Thoracic aorta (tissue), 2 donors: ENCODE data around the gene HINT3. TPM values are rescaled to one million over a fixed set of nuclear protein-coding genes. Genes with fewer than 3 reads are reported as not detected.

ENCODE experiments used
- ATAC-seq: fragments of 150-250 bp; one replicate; pipeline ENCODE4 v1.8.0; 2017; ENCODE audit warnings: low read depth; ENCODE audit not compliant: insufficient number of reproducible peaks, low FRiP score
- DNase-seq: peaks from one replicate; pipeline ENCODE4 v3.0.0-alpha.2; 2020; ENCODE audit warnings: low spot score
- H3K27ac ChIP-seq, 2 donors: fragments of 200-600 bp; sonication (generic); 1 replicate in 1 of 2; 2 replicates in 1 of 2; pipeline ENCODE4 v1.5.1; 2016; ENCODE audit warnings: mild to moderate bottlenecking in 2 of 2, moderate library complexity in 2 of 2
- H3K27me3 ChIP-seq: fragments of 200-600 bp; sonication (generic); replicated peaks from 2 replicates; pipeline ENCODE4 v1.6.0; 2016; ENCODE audit warnings: mild to moderate bottlenecking; ENCODE audit not compliant: insufficient read depth
- H3K36me3 ChIP-seq: fragments of 200-600 bp; sonication (generic); one replicate; pipeline ENCODE4 v1.5.1; 2016
- H3K4me1 ChIP-seq, 2 donors: fragments of 200-600 bp; sonication (generic); 1 replicate in 1 of 2; 2 replicates in 1 of 2; pipeline versions ENCODE4 v1.5.1 to v1.6.0; 2016; ENCODE audit warnings: low read depth in 2 of 2, mild to moderate bottlenecking in 1 of 2; ENCODE audit not compliant: control insufficient read depth in 1 of 2
- H3K4me3 ChIP-seq: fragments of 200-600 bp; sonication (generic); 2 replicates; pipeline ENCODE4 v1.5.1; 2016; ENCODE audit warnings: mild to moderate bottlenecking
- H3K9me3 ChIP-seq: fragments of 200-600 bp; sonication (generic); 2 replicates; pipeline ENCODE4 v1.5.1; 2016
- CTCF ChIP-seq: fragments of 200-600 bp; sonication (generic); IDR thresholded peaks from one replicate; pipeline ENCODE4 v1.5.1; 2019; ENCODE audit warnings: antibody characterized with exemption
- total RNA-seq, 2 donors: library from RNA; depleted of rRNA; stranded (reverse); fragments of >200 nt; gene quantifications; one replicate each; pipeline versions ENCODE4 v1.1.0 to v1.2.3, GENCODE V29; 2016

Gene HINT3
- total RNA-seq, 2 donors from 2014 or later, result 18.4 to 23.1 TPM

DNA sequence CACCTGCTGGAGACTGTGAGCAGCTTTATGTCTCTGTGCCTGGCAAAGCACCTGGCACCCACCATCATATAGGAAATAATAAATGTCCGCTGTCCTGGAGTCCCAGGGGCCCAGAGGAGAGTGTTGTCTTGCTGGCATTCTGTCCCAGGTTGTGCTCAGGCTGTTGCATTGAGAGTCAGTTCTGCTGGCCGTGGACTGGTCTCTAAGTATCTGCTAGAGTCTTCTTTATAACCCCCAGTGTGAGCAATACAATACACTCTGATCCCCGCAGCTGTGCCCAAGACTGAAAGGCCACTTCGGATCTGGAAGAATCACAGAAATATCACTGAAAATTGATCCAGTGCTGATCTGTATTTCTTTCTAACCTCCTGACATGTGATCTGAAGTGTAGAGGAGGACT, 38.3 kb upstream of the HINT3 start:
- no peaks in the 10 kb centered on the region for H3K9me3 ChIP-seq
- H3K4me1 ChIP-seq, result peaks cover 3 to 4% of the 10 kb centered on the region in 2 donors
- no peak overlapping the region for H3K4me3 ChIP-seq
- DNase-seq, result no peak
- peak overlapping the region; percentile 62 to 66 for H3K27ac ChIP-seq
- ATAC-seq, result no peak
- no peaks in the 10 kb centered on the region for H3K27me3 ChIP-seq
- peaks cover 23% of the 10 kb centered on the region for H3K36me3 ChIP-seq
- no peak for TF ChIP-seq CTCF

GRCh38 chr6:125918681-125919566, 37.6 kb upstream of the HINT3 start:
- Histone ChIP-seq H3K36me3 (peaks cover 28% of the 10 kb centered on the region), H3K4me1 (peaks cover 3 to 4% of the 10 kb centered on the region in 2 donors), H3K9me3 (no peaks in the 10 kb centered on the region), H3K27ac (peak overlapping the region; percentile 62 to 66), H3K4me3 (peak overlapping the region; percentile 61), H3K27me3 (no peaks in the 10 kb centered on the region)
- ATAC-seq (peak; percentile 66), DNase-seq (no peak)
- TF ChIP-seq CTCF, result no peak

DNA sequence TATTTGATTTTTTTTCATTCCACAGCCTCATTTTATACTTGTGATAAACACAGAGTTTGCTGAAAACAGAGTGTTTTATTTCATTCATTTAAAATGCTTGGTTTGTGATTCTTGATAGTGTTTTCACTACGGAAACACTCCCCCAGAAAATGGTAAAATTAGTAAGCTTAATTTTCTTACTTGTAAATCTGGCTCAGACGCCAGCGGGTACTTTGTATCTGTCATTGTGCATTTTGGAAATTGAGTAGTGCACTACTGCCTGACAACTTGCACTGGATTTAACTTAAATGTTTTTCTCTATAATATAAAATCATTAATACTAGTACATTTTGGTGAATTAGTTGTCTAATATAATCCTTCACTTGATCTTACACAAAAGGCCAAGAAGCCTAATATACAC, 37.0 kb upstream of the HINT3 start:
- Histone ChIP-seq H3K4me3 (peak overlapping the region; percentile 61), H3K9me3 (no peaks in the 10 kb centered on the region), H3K27me3 (no peaks in the 10 kb centered on the region), H3K27ac (peak overlapping the region in 1 of 2 donors; percentile 62), H3K4me1 (peaks cover 3 to 4% of the 10 kb centered on the region in 2 donors), H3K36me3 (peaks cover 28% of the 10 kb centered on the region)
- DNase-seq, result no peak
- TF ChIP-seq CTCF, result no peak
- ATAC-seq, result no peak

DNA sequence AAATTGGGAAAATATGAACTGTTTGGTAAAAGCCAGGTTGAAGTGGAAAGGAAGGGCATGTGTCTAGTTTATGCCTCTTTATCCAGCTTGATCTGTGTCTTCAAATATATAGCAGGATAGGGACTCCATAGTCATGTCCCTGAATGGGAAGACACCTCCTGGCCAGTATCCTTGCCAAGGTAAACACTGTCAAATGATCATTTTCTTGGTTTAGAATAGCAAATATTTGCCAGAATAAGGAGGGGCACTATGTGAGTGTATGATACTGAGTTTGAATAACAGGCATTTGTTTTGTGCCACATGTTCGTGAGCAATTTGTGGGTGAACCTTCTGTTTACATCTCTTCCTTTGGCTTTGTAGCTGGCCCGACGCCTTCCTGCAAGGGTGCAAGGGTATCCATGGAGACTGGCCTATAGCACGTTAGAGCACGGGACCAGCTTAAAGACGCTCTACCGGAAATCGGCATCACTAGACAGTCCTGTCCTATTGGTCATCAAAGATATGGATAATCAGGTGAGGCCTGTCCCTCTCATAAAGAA, 34.2 kb upstream of the HINT3 start:
- Histone ChIP-seq H3K36me3 (peaks cover 28% of the 10 kb centered on the region), H3K9me3 (no peaks in the 10 kb centered on the region), H3K27ac (no peak overlapping the region), H3K27me3 (no peaks in the 10 kb centered on the region), H3K4me3 (no peak overlapping the region), H3K4me1 (peaks cover 3 to 4% of the 10 kb centered on the region in 2 donors)
- ATAC-seq, result no peak
- no peak for DNase-seq
- TF ChIP-seq CTCF, result no peak

DNA sequence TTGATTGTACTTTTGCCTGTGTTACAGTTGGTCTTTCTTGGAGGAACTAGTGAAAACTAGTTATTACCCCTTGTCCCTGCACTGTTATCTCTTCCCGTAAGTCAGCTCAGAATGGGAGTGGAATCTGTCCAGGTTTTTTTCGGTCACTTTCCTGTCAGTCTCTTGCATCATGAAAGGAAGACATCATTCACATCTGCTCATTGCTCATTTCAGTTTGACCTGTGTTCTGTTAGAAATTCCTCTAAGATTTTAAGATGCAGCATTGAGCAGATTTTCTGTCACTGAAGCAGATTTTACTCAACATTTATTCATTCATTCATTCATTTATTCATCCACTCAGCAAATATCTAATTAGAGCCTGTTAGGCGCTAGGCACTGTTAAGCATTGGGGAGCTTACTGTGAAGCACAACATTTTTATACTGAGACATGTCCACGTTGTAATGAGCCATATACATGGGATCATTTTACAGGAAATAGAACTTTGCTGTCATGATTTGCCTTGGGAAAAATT, 33.1 kb upstream of the HINT3 start:
- Histone ChIP-seq H3K9me3 (no peaks in the 10 kb centered on the region), H3K4me3 (no peak overlapping the region), H3K27ac (no peak overlapping the region), H3K4me1 (peaks cover under 1 to 3% of the 10 kb centered on the region in 2 donors), H3K27me3 (no peaks in the 10 kb centered on the region), H3K36me3 (peaks cover 37% of the 10 kb centered on the region)
- no peak for TF ChIP-seq CTCF
- ATAC-seq (peak; percentile 38), DNase-seq (no peak)
